ENCODE data around the gene GDI1. TPM values are rescaled to one million over a fixed set of nuclear protein-coding genes. Genes with fewer than 3 reads are reported as not detected.

Gene GDI1
- total RNA-seq, 1 donor from 2014 or later, result 108 TPM

DNA sequence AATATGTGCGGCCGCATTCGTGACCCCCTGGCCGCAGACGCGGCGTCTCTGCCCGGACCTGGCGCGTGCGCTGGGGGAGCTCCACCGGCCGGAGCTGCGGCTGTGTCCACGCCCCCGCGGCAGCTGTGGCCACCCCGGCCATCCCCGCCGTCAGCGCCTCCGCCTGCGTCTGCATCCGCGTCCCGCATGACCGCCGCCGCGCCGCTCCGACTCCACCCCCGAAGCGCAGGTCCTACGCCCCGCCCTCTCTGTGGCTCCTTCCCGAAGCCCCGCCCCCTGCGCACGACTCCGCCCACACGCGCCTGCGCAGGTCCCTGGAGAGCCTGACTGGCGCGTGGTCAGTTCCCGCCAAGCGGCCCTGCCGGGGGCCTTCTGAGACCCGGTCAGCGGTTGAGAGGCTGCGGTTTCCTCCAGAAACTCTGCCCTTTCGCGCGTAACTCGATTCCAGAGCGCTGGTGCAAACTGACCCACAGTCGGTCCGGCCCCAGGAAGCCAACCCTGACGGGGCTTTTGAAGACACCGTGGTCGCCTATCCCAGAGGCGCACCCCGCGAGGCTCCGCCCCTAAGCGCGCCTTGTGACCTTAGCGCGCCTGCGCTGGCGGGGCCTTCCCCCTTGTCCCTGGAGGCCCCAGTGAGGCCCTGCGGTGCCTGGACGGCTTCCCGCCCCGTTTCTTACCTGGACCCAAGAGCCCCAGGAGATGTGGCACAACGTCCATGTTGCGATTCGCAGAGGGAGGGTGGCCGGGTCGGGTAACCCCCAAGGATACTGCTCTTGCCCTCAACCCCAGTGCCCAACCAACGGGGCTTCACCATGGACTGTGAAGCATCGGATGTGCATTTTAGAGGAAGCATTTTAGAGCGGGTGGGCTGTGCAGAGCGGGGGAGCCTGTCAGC lies 42.0 kb downstream of the GDI1 start, which contains the start of gene LAGE3:
Gene LAGE3 (minus strand): TSS at position 554 of the 895 bp plus-strand sequence. CDS start 366 bp downstream, at position 188.
- peak; percentile 96 for DNase-seq
- peak within 1 kb of the TSS; percentile 80 for H3K27ac ChIP-seq
- H3K4me1 ChIP-seq, result no peaks in the 10 kb centered on the region
- H3K9me3 ChIP-seq, result no peaks in the 10 kb centered on the region
- H3K36me3 ChIP-seq, result no peaks in the 10 kb centered on the region
- ATAC-seq, result peak; percentile 98
- H3K27me3 ChIP-seq, result no peaks in the 10 kb centered on the region
- H3K4me3 ChIP-seq, result peak within 1 kb of the TSS; percentile 51
- intact Hi-C loops (cut with DNase I), result no loop called here
- TF ChIP-seq, protein P1, sequence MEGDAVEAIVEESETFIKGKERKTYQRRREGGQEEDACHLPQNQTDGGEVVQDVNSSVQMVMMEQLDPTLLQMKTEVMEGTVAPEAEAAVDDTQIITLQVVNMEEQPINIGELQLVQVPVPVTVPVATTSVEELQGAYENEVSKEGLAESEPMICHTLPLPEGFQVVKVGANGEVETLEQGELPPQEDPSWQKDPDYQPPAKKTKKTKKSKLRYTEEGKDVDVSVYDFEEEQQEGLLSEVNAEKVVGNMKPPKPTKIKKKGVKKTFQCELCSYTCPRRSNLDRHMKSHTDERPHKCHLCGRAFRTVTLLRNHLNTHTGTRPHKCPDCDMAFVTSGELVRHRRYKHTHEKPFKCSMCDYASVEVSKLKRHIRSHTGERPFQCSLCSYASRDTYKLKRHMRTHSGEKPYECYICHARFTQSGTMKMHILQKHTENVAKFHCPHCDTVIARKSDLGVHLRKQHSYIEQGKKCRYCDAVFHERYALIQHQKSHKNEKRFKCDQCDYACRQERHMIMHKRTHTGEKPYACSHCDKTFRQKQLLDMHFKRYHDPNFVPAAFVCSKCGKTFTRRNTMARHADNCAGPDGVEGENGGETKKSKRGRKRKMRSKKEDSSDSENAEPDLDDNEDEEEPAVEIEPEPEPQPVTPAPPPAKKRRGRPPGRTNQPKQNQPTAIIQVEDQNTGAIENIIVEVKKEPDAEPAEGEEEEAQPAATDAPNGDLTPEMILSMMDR (IDR thresholded peaks at IDR 0.05), result no peak

DNA sequence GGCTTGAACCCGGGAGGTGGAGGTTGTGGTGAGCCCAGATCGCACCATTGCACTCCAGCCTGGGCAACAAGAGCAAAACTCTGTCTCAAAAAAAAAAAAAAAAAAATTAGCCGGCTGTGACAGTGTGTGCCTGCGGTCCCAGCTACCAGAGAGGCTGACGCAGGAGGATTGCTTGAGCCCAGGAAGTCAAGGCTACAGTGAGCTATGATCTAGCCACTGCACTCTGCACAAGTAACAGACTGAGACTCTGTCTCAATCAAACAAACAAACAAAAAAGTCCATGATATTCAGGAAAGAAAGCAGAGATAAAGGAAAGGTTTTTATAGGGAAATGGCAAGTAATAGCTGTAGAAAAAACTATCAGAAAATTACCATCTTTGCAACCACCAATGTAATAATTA lies 44.2 kb downstream of the GDI1 start:
- intact Hi-C loops (cut with DNase I), result no loop called here
- H3K4me1 ChIP-seq, result no peaks in the 10 kb centered on the region
- ATAC-seq, result no peak

DNA sequence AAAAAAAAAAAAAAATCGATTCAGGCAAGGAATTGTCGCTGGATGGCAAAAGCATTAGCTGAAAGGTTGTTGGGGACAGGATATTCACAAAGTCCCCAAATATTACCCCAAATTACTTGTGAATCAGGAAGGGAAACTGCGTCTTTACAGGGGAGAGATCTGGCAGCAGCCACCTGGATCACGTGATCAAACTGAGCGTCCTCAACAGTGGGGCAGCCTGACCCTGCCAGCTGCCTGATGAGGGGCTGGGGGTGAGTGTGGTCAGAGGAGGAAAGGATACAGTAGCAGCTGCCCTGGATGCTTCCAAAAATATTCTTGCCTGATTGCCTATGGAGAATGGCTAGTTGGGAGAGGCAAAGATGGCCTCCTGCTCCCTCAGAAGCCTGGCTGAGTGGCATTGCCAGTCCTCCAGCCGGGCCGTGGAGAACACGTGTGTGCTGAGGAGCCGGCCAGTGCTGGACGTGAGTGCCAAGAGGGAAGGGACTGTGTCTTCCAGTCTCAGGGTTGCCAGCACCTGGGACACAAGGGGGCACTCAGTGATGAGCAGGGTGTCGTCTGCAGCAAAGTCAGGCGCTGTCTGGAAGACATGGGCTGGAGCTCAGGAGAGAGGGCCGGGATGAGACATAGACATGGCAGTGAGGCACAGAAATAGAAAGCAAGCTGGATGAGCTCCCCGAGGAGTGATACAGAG lies 45.1 kb downstream of the GDI1 start:
- intact Hi-C loops (cut with DNase I), result no loop called here
- no peaks in the 10 kb centered on the region for H3K36me3 ChIP-seq
- DNase-seq, result peak; percentile 41

More for the DNA sequence above, 44.2 kb downstream of the GDI1 start:
- Histone ChIP-seq H3K27ac (no peak overlapping the region), H3K27me3 (no peaks in the 10 kb centered on the region), H3K4me3 (no peak overlapping the region), H3K36me3 (no peaks in the 10 kb centered on the region), H3K9me3 (no peaks in the 10 kb centered on the region)
- TF ChIP-seq, protein P1 (IDR thresholded peaks at IDR 0.05), result no peak
- DNase-seq, result no peak

DNA sequence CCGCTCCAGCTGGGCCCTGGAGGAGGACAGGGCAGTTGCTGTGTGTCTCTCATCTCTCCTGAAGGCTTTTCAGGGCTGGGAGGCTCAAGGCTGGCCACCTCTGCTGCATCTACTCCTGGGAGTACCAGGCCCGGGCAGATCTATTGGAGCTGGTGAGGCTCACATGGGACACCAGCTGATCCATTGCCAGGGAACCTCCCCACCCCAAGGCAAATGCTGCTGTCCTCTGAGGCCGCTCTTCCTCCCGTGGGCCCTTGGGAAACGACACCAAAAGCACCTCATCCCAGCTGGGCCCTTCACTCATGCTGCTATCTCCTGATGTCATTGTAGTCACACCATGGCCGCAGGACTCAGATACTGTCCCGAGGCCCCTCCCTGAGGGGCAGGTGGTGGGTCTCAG lies 45.8 kb downstream of the GDI1 start:
- Histone ChIP-seq H3K4me3 (no peak overlapping the region), H3K9me3 (no peaks in the 10 kb centered on the region), H3K27ac (no peak overlapping the region), H3K4me1 (peaks cover 5% of the 10 kb centered on the region), H3K27me3 (no peaks in the 10 kb centered on the region), H3K36me3 (no peaks in the 10 kb centered on the region)
- ATAC-seq, result no peak
- TF ChIP-seq, protein P1 (IDR thresholded peaks at IDR 0.05), result no peak
- no peak for DNase-seq
- intact Hi-C loops (cut with DNase I), result no loop called here

More for the DNA sequence above, 45.1 kb downstream of the GDI1 start:
- Histone ChIP-seq H3K27ac (no peak overlapping the region), H3K4me3 (no peak overlapping the region), H3K4me1 (peaks cover 1% of the 10 kb centered on the region), H3K9me3 (no peaks in the 10 kb centered on the region), H3K27me3 (no peaks in the 10 kb centered on the region)
- TF ChIP-seq, protein P1 (IDR thresholded peaks at IDR 0.05), result no peak
- no peak for ATAC-seq

DNA sequence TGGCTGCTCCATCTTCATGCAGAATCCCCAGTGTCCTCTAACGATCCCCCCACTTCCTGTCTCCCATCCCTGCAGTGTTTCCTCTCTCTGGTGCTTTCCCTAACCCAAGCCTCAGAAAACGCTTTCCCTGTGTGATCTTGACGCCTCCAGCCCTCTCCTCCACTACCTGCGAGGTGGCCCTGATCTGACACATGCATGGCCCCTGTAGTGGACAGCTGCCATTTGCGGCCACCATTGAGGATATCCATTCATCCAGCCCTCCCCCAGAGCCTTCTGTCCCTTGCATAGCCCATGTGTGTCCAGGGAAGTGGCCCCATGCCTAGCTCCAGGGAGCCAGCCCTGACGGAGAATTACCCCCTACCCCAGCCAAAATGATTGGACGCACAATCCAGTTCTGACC lies 46.4 kb downstream of the GDI1 start:
- ATAC-seq, result no peak
- no peak overlapping the region for H3K4me3 ChIP-seq
- H3K36me3 ChIP-seq, result no peaks in the 10 kb centered on the region
- no peaks in the 10 kb centered on the region for H3K27me3 ChIP-seq
- peaks cover 5% of the 10 kb centered on the region for H3K4me1 ChIP-seq
- no peak overlapping the region for H3K27ac ChIP-seq
- DNase-seq, result no peak
- TF ChIP-seq, protein P1 (IDR thresholded peaks at IDR 0.05), result no peak
- intact Hi-C loops (cut with DNase I), result no loop called here
- H3K9me3 ChIP-seq, result no peaks in the 10 kb centered on the region
